ENCODE measurements around the gene TTC21A.

The TTC21A gene

GRCh38 chr3:39181408-39182335 is 74.2 kb downstream of the TTC21A start:
- DNase-seq (ENCODE audit: low spot score), result no peak

DNA sequence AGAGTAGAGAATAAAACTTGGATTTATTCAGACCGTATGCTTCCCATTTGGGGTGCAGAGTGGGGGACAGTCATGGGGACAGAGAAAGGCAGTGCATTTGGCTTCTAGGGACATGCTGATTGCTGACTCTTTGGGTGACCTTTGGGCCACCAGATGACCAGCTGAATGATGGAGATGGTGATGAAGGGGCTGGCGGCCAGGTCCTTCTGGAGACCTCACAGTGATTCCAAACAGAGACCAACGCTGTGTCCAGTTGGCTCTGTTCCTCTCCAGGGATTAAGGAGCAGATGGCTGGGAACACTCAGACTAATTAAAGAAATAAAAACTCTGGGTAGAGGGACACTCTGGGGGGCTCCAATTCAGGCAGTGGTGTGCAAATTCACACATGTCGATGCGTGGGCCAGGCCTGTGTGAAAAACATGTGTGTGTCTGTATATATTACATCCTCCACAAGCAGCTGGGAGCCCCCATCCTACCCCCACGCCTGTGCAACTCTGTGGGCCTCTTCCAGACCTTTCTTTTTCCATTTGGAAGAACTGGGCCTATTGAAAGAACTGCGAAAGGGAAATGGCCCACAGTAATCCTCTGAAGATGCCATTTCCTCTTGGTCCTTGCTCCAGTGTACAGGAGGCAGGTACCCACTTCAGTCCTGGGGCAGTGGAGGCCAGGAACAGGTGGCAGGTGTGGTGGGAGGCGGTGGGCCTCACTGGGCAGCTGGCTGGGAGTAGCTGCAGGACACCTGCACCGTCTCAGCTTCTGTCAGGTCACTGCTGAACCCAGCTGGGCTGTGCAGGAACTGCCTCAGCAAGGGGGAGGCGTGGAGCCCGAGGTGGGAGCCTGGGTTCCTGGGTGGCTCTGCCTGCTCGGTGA is 76.0 kb downstream of the TTC21A start:
- DNase-seq (ENCODE audit: low spot score), result no peak

- no peak for DNase-seq (ENCODE audit: low spot score)
Observed at GRCh38 chr3:39184081-39184967, 76.8 kb downstream of the TTC21A start.

- no peak for DNase-seq (ENCODE audit: low spot score)
Observed at GRCh38 chr3:39184968-39185285, 77.4 kb downstream of the TTC21A start.

DNA sequence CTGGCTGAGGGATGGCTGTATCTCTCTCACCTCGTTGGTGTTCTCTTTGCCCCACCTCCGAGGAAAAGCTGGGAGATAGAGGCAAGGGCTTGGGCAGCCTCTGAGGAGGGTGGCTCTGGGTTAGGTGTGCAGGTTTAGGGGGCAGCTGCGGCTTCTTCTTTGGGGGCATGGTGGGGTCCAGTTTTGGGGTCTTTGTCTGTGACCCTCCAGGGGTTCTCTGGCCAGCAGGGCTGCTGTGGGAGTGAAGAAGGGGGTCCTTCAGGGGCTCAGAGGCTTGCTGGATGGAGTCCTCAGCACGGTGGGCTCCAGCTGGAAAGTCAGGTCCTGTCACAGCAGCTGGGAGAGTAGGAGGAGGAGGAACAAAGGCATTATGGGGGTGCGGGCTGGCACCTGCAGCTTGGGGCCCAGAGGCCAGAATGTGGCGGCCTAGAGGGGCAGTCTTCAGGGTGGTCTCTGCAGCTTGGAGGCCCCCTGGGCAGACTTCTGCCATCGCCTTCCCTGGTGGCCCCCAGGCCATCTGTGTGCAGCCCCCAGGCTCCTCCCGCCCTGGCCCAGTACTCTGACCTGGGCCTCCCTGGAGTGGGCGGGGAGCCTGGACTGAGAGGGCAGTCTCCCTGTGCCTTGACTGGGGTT is 78.0 kb downstream of the TTC21A start:
- DNase-seq (ENCODE audit: low spot score), result no peak

- no peak for DNase-seq (ENCODE audit: low spot score)
Observed at GRCh38 chr3:39185959-39186691, 78.6 kb downstream of the TTC21A start.

DNA sequence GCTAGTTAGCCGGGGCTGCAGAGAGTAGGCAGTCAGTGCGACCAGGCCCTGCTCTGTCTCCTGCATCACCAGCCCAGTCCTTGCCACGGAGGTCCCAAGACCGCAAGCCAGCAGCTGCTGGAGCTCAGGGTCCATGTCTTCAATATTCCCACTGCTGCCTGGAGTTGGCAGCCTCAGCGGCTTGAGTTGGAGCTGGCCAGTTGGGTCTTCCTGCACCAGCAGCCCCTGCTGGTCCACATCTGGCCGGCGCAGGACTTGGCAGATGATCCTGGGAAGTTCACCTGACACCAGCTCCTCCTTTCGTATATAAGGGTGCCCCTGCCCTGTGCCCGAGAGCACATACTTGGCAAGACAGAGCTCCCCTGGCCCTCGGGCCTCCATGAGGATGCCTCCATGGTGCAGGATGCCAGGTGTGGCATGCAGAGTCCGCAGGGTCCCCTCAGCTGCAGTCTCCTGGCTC is 79.2 kb downstream of the TTC21A start:
- DNase-seq (ENCODE audit: low spot score), result no peak

GRCh38 chr3:39187372-39188155 is 80.1 kb downstream of the TTC21A start:
- DNase-seq (ENCODE audit: low spot score), result no peak
